Mesendoderm (in vitro differentiated cells): ENCODE data around the gene HRK.

Experiments used
- DNase-seq: peaks from one replicate; pipeline ENCODE4 v3.0.0; 2013
- H2AK5ac ChIP-seq: 2 replicates; pipeline ENCODE4 v1.6.1; 2013; ENCODE audit warnings: low read length, inconsistent platforms
- H2BK120ac ChIP-seq: 2 replicates; pipeline ENCODE4 v1.6.1; 2013; ENCODE audit warnings: low read depth, mild to moderate bottlenecking, low read length, moderate library complexity, mixed read lengths
- H2BK15ac ChIP-seq: replicated peaks from 2 replicates; pipeline ENCODE4 v1.6.1; 2013; ENCODE audit warnings: low read depth, mild to moderate bottlenecking, moderate library complexity
- H2BK5ac ChIP-seq: 2 replicates; pipeline ENCODE4 v1.6.1; 2013; ENCODE audit warnings: low read length, inconsistent platforms
- H3K18ac ChIP-seq: 2 replicates; pipeline ENCODE4 v1.6.1; 2013; ENCODE audit warnings: mild to moderate bottlenecking, low read length, mixed read lengths
- H3K23ac ChIP-seq: one replicate; pipeline ENCODE4 v1.6.1; 2013; ENCODE audit warnings: low read length
- H3K27ac ChIP-seq: 2 replicates; pipeline ENCODE4 v1.5.1; 2013; ENCODE audit warnings: low read depth, mild to moderate bottlenecking, inconsistent platforms, low read length, moderate library complexity
- H3K27me3 ChIP-seq: 2 replicates; pipeline ENCODE4 v1.6.1; 2013; ENCODE audit warnings: low read length, control low read depth, mild to moderate bottlenecking, inconsistent platforms; ENCODE audit not compliant: insufficient read depth, poor library complexity
- H3K36me3 ChIP-seq: 2 replicates; pipeline ENCODE4 v1.6.1; 2013; ENCODE audit warnings: low read length, inconsistent platforms; ENCODE audit not compliant: control insufficient read depth, insufficient read depth
- H3K4ac ChIP-seq: one replicate; pipeline ENCODE4 v1.6.1; 2013; ENCODE audit warnings: low read depth, mild to moderate bottlenecking, low read length, moderate library complexity
- H3K4me1 ChIP-seq: 2 replicates; pipeline ENCODE4 v1.6.1; 2013; ENCODE audit warnings: low read depth, low read length, inconsistent platforms; ENCODE audit not compliant: control insufficient read depth
- H3K4me2 ChIP-seq: 2 replicates; pipeline ENCODE4 v1.6.1; 2013; ENCODE audit warnings: low read length
- H3K4me3 ChIP-seq: 2 replicates; pipeline ENCODE4 v1.5.1; 2013; ENCODE audit warnings: mild to moderate bottlenecking, low read length
- H3K56ac ChIP-seq: one replicate; pipeline ENCODE4 v1.6.1; 2013; ENCODE audit warnings: low read length
- H3K79me1 ChIP-seq: 2 replicates; pipeline ENCODE4 v1.6.1; 2013; ENCODE audit warnings: low read length, inconsistent platforms
- H3K79me2 ChIP-seq: 2 replicates; pipeline ENCODE4 v1.6.1; 2013; ENCODE audit warnings: mild to moderate bottlenecking, low read length; ENCODE audit not compliant: control insufficient read depth, insufficient read depth
- H3K9ac ChIP-seq: 2 replicates; pipeline ENCODE4 v1.6.1; 2013; ENCODE audit warnings: low read length, inconsistent platforms
- H4K5ac ChIP-seq: one replicate; pipeline ENCODE4 v1.6.1; 2013; ENCODE audit warnings: low read length
- H4K8ac ChIP-seq: one replicate; pipeline ENCODE4 v1.6.1; 2013; ENCODE audit warnings: low read depth, mild to moderate bottlenecking, control low read depth, low read length, moderate library complexity
- WGBS: extraction: QIAGEN DNeasy Blood & Tissue Kit; methylation state at CpG from one replicate; pipeline ENCODE4 v1.1.7; 2013; ENCODE audit warnings: low lambda C conversion rate, missing lambda C conversion rate; ENCODE audit not compliant: insufficient coverage; ENCODE audit errors: extremely low coverage; 5-methylcytosine and 5-hydroxymethylcytosine counted together

The HRK gene

GRCh38 chr12:116860263-116860662 lies 21.0 kb downstream of the HRK start:
- Histone ChIP-seq H3K56ac (no peak overlapping the region), H4K5ac (no peak overlapping the region), H3K27me3 (no peaks in the 10 kb centered on the region), H2BK5ac (no peak overlapping the region), H4K8ac (no peak overlapping the region), H3K18ac (no peak overlapping the region), H3K36me3 (no peaks in the 10 kb centered on the region), H3K4me1 (no peaks in the 10 kb centered on the region), H3K79me2 (no peaks in the 10 kb centered on the region), H3K4me3 (no peak overlapping the region), H2AK5ac (no peak overlapping the region), H3K27ac (no peak overlapping the region), H2BK15ac (no peak overlapping the region), H3K4me2 (no peak overlapping the region), H3K9ac (no peak overlapping the region), H2BK120ac (no peak overlapping the region), H3K4ac (no peak overlapping the region), H3K79me1 (no peaks in the 10 kb centered on the region), H3K23ac (no peak overlapping the region)
- no CpG with 5 or more reads among the region's 3 CpGs for WGBS
- no peak for DNase-seq

GRCh38 chr12:116859079-116859478 lies 22.2 kb downstream of the HRK start:
- no peaks in the 10 kb centered on the region for H3K4me1 ChIP-seq
- no peak overlapping the region for H3K18ac ChIP-seq
- H3K9ac ChIP-seq: no peak overlapping the region
- H3K79me2 ChIP-seq: no peaks in the 10 kb centered on the region
- H3K4me2 ChIP-seq: no peak overlapping the region
- no peak overlapping the region for H3K56ac ChIP-seq
- no peak overlapping the region for H2BK120ac ChIP-seq
- no peaks in the 10 kb centered on the region for H3K79me1 ChIP-seq
- no peak overlapping the region for H4K5ac ChIP-seq
- H3K27ac ChIP-seq: no peak overlapping the region
- no peak for DNase-seq
- H3K27me3 ChIP-seq: no peaks in the 10 kb centered on the region
- H3K23ac ChIP-seq: no peak overlapping the region
- no peak overlapping the region for H3K4ac ChIP-seq
- H4K8ac ChIP-seq: no peak overlapping the region
- no peak overlapping the region for H2BK15ac ChIP-seq
- H3K36me3 ChIP-seq: no peaks in the 10 kb centered on the region
- no peak overlapping the region for H3K4me3 ChIP-seq
- no CpG with 5 or more reads among the region's 5 CpGs for WGBS
- H2BK5ac ChIP-seq: no peak overlapping the region
- no peak overlapping the region for H2AK5ac ChIP-seq

- Histone ChIP-seq H3K79me2 (no peaks in the 10 kb centered on the region), H3K4me1 (no peaks in the 10 kb centered on the region), H3K18ac (no peak overlapping the region), H3K4ac (no peak overlapping the region), H3K27me3 (no peaks in the 10 kb centered on the region), H3K27ac (no peak overlapping the region), H3K4me3 (no peak overlapping the region), H3K56ac (no peak overlapping the region), H2AK5ac (no peak overlapping the region), H3K23ac (no peak overlapping the region), H2BK15ac (no peak overlapping the region), H4K8ac (no peak overlapping the region), H2BK120ac (no peak overlapping the region), H2BK5ac (no peak overlapping the region), H3K4me2 (no peak overlapping the region), H3K9ac (no peak overlapping the region), H3K36me3 (no peaks in the 10 kb centered on the region), H3K79me1 (no peaks in the 10 kb centered on the region), H4K5ac (no peak overlapping the region)
- whole genome bisulfite sequencing: no CpG with 5 or more reads among the region's 11 CpGs
- DNase-seq: no peak
These were observed 24.5 kb downstream of the HRK start for GRCh38 chr12:116856729-116857128.

GRCh38 chr12:116855744-116856470 lies 25.3 kb downstream of the HRK start:
- WGBS: no CpG with 5 or more reads among the region's 16 CpGs

GRCh38 chr12:116853507-116853906 lies 27.7 kb downstream of the HRK start:
- no peak overlapping the region for H2BK120ac ChIP-seq
- H4K5ac ChIP-seq: no peak overlapping the region
- H4K8ac ChIP-seq: no peak overlapping the region
- WGBS: no CpG with 5 or more reads among the region's 5 CpGs
- H3K4ac ChIP-seq: no peak overlapping the region
- no peak for DNase-seq
- H2AK5ac ChIP-seq: no peak overlapping the region
- no peaks in the 10 kb centered on the region for H3K27me3 ChIP-seq
- no peak overlapping the region for H3K9ac ChIP-seq
- H3K4me2 ChIP-seq: no peak overlapping the region
- H3K79me2 ChIP-seq: no peaks in the 10 kb centered on the region
- no peak overlapping the region for H3K18ac ChIP-seq
- no peak overlapping the region for H3K27ac ChIP-seq
- H3K56ac ChIP-seq: no peak overlapping the region
- H3K36me3 ChIP-seq: no peaks in the 10 kb centered on the region
- H2BK15ac ChIP-seq: no peak overlapping the region
- no peaks in the 10 kb centered on the region for H3K79me1 ChIP-seq
- no peaks in the 10 kb centered on the region for H3K4me1 ChIP-seq
- H3K4me3 ChIP-seq: no peak overlapping the region
- H3K23ac ChIP-seq: no peak overlapping the region
- H2BK5ac ChIP-seq: no peak overlapping the region

More at GRCh38 chr12:116855744-116856470, 25.3 kb downstream of the HRK start:
- H3K79me1 ChIP-seq: no peaks in the 10 kb centered on the region
- no peak overlapping the region for H3K9ac ChIP-seq
- H3K4me2 ChIP-seq: no peak overlapping the region
- no peak overlapping the region for H2BK15ac ChIP-seq
- H3K4me1 ChIP-seq: no peaks in the 10 kb centered on the region
- no peak overlapping the region for H3K23ac ChIP-seq
- H3K79me2 ChIP-seq: no peaks in the 10 kb centered on the region
- H3K36me3 ChIP-seq: no peaks in the 10 kb centered on the region
- H3K27ac ChIP-seq: no peak overlapping the region
- H2AK5ac ChIP-seq: no peak overlapping the region
- H3K4ac ChIP-seq: no peak overlapping the region
- H3K56ac ChIP-seq: no peak overlapping the region
- no peak for DNase-seq
- no peak overlapping the region for H3K18ac ChIP-seq
- no peaks in the 10 kb centered on the region for H3K27me3 ChIP-seq
- H2BK5ac ChIP-seq: no peak overlapping the region
- H3K4me3 ChIP-seq: no peak overlapping the region
- no peak overlapping the region for H2BK120ac ChIP-seq
- H4K8ac ChIP-seq: no peak overlapping the region
- no peak overlapping the region for H4K5ac ChIP-seq

GRCh38 chr12:116852303-116852702 lies 28.9 kb downstream of the HRK start:
- Histone ChIP-seq H3K79me1 (no peaks in the 10 kb centered on the region), H3K18ac (no peak overlapping the region)
- WGBS: no CpG with 5 or more reads among the region's 6 CpGs

More at GRCh38 chr12:116852303-116852702, 28.9 kb downstream of the HRK start:
- no peak overlapping the region for H2BK120ac ChIP-seq
- H3K36me3 ChIP-seq: no peaks in the 10 kb centered on the region
- no peak overlapping the region for H3K9ac ChIP-seq
- no peak overlapping the region for H2AK5ac ChIP-seq
- H3K4me2 ChIP-seq: no peak overlapping the region
- no peak overlapping the region for H4K5ac ChIP-seq
- no peak overlapping the region for H3K4me3 ChIP-seq
- H3K27me3 ChIP-seq: no peaks in the 10 kb centered on the region
- no peak overlapping the region for H2BK15ac ChIP-seq
- H3K79me2 ChIP-seq: no peaks in the 10 kb centered on the region
- no peak overlapping the region for H3K56ac ChIP-seq
- H3K4ac ChIP-seq: no peak overlapping the region
- no peaks in the 10 kb centered on the region for H3K4me1 ChIP-seq
- no peak overlapping the region for H3K27ac ChIP-seq
- H2BK5ac ChIP-seq: no peak overlapping the region
- DNase-seq: no peak
- no peak overlapping the region for H3K23ac ChIP-seq
- no peak overlapping the region for H4K8ac ChIP-seq
